ENCODE results near the gene CAMK1D.
"Not testable (repeated sequence)": the region's sequence is repeated elsewhere in the genome, so short reads cannot be mapped to it uniquely, and the experiment has no call there.

DNA sequence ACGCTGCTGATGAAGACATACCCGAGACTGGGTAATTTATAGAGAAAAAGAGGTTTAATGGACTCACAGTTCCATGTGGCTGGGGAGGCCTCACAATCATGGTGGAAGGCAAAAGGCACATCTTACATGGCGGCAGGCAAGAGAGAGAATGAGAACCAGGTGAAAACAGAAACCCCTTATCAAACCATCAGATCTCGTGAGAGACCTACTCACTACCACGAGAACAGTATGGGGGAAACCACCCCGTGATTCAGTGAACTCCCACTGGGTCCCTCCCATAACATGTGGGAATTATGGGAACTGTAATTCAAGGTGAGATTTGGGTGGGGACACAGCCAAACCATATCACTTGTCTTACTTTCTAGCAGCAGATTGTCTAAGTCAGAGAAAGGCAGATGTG lies 90.4 kb downstream of the CAMK1D start:
- TF ChIP-seq, protein P1, sequence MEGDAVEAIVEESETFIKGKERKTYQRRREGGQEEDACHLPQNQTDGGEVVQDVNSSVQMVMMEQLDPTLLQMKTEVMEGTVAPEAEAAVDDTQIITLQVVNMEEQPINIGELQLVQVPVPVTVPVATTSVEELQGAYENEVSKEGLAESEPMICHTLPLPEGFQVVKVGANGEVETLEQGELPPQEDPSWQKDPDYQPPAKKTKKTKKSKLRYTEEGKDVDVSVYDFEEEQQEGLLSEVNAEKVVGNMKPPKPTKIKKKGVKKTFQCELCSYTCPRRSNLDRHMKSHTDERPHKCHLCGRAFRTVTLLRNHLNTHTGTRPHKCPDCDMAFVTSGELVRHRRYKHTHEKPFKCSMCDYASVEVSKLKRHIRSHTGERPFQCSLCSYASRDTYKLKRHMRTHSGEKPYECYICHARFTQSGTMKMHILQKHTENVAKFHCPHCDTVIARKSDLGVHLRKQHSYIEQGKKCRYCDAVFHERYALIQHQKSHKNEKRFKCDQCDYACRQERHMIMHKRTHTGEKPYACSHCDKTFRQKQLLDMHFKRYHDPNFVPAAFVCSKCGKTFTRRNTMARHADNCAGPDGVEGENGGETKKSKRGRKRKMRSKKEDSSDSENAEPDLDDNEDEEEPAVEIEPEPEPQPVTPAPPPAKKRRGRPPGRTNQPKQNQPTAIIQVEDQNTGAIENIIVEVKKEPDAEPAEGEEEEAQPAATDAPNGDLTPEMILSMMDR (IDR thresholded peaks at IDR 0.05; ENCODE audit: borderline replicate concordance, extremely low read depth, low read length, poor library complexity, severe bottlenecking): not testable (repeated sequence)
- not testable (repeated sequence) for TF ChIP-seq EZH2 (IDR thresholded peaks at IDR 0.05; ENCODE audit: borderline replicate concordance, low read depth, low read length, severe bottlenecking)

All from DND-41 (cell line).